Measurements from ENCODE around the gene TPT1.
"Not testable (repeated sequence)": the region's sequence is repeated elsewhere in the genome, so short reads cannot be mapped to it uniquely, and the experiment has no call there.

Gene TPT1

GRCh38 chr13:45303026-45303425, 38.0 kb downstream of the TPT1 start:
- POLR2A ChIA-PET = no interaction called here
- no peak overlapping the region for H3K4me3 ChIP-seq (ENCODE audit: low read depth, low read length)
- TF ChIP-seq CTCF (IDR thresholded peaks at IDR 0.05; ENCODE audit: insufficient read depth, low read length, missing control alignments) = no peak
- CTCF ChIA-PET = interaction anchor here (0.7 to 9.6 kb wide), 6 partner anchors 9 to 329 kb away, joined by 3 to 179 read pairs (median 4); no protein-coding TSS in a partner anchor
- no peak for DNase-seq (ENCODE audit: low read depth, low spot score)

GRCh38 chr13:45302507-45302906, 38.5 kb downstream of the TPT1 start:
- no peak for DNase-seq (ENCODE audit: low read depth, low spot score)
- CTCF ChIA-PET = interaction anchor here (1.2 to 9.6 kb wide), 3 partner anchors 9 to 329 kb away, joined by 3 to 179 read pairs (median 4); no protein-coding TSS in a partner anchor
- H3K4me3 ChIP-seq (ENCODE audit: low read depth, low read length) = no peak overlapping the region
- POLR2A ChIA-PET = no interaction called here
- no peak for TF ChIP-seq CTCF (IDR thresholded peaks at IDR 0.05; ENCODE audit: insufficient read depth, low read length, missing control alignments)

GRCh38 chr13:45301263-45301662, 39.7 kb downstream of the TPT1 start:
- ChIA-PET CTCF (interaction anchor here (1.3 to 9.6 kb wide), 3 partner anchors 62 to 327 kb away, joined by 3 to 179 read pairs (median 4); no protein-coding TSS in a partner anchor), POLR2A (no interaction called here)
- no peak for TF ChIP-seq CTCF (IDR thresholded peaks at IDR 0.05; ENCODE audit: insufficient read depth, low read length, missing control alignments)
- H3K4me3 ChIP-seq (ENCODE audit: low read depth, low read length) = no peak overlapping the region
- DNase-seq (ENCODE audit: low read depth, low spot score) = no peak

GRCh38 chr13:45300190-45300985, 40.6 kb downstream of the TPT1 start:
- no peak overlapping the region for H3K4me3 ChIP-seq (ENCODE audit: low read depth, low read length)
- DNase-seq (ENCODE audit: low read depth, low spot score) = no peak
- POLR2A ChIA-PET = no interaction called here
- TF ChIP-seq CTCF (IDR thresholded peaks at IDR 0.05; ENCODE audit: insufficient read depth, low read length, missing control alignments) = no peak
- CTCF ChIA-PET = interaction anchor here (1.0 to 5.3 kb wide), 5 partner anchors 8 to 253 kb away, joined by 3 to 48 read pairs (median 25); no protein-coding TSS in a partner anchor

- no peak for DNase-seq (ENCODE audit: low read depth, low spot score)
- ChIA-PET POLR2A (no interaction called here), CTCF (interaction anchor here (3.8 to 5.3 kb wide), 3 partner anchors 9 to 251 kb away, joined by 25 to 48 read pairs (median 26); no protein-coding TSS in a partner anchor)
- H3K4me3 ChIP-seq (ENCODE audit: low read depth, low read length) = no peak overlapping the region
- no peak for TF ChIP-seq CTCF (IDR thresholded peaks at IDR 0.05; ENCODE audit: insufficient read depth, low read length, missing control alignments)
Observed at GRCh38 chr13:45299194-45299593, 41.8 kb downstream of the TPT1 start.

- POLR2A ChIA-PET; H3K4me3 ChIP-seq (ENCODE audit: low read depth, low read length); DNase-seq (ENCODE audit: low read depth, low spot score): not testable (repeated sequence)
- CTCF ChIA-PET = interaction anchor here (3.8 to 5.3 kb wide), 3 partner anchors 10 to 251 kb away, joined by 25 to 48 read pairs (median 26); no protein-coding TSS in a partner anchor
Observed at GRCh38 chr13:45298550-45298949, 42.4 kb downstream of the TPT1 start.
